ENCODE measurements around the gene MYO1G. TPM values are rescaled to one million over a fixed set of nuclear protein-coding genes. Genes with fewer than 3 reads are reported as not detected.

MYO1G gene
- total RNA-seq, 2 experiments from 2014 or later, result 23.6 to 87.3 TPM

GRCh38 chr7:44969049-44969700, 9.6 kb downstream of the MYO1G start:
- POLR2A ChIA-PET, result no interaction called here
- no peaks in the 10 kb centered on the region for H3K9me3 ChIP-seq (ENCODE audit: low read length)

GRCh38 chr7:44967571-44968446, 11.0 kb downstream of the MYO1G start:
- no peaks in the 10 kb centered on the region for H3K9me3 ChIP-seq (ENCODE audit: low read length)
- H3K4me2 ChIP-seq (ENCODE audit: low read length), result no peak overlapping the region
- H3K79me2 ChIP-seq (ENCODE audit: insufficient read depth, low read depth, low read length), result no peaks in the 10 kb centered on the region
- no peaks in the 10 kb centered on the region for H4K20me1 ChIP-seq (ENCODE audit: insufficient read depth, low read length)
- H3K4me3 ChIP-seq (ENCODE audit: low read depth, low read length, poor library complexity, severe bottlenecking), result no peak overlapping the region
- intact Hi-C loops (cut with micrococcal nuclease; ENCODE audit: unreplicated experiment), result no loop called here
- CTCF ChIA-PET (ENCODE audit: unreplicated experiment), result no interaction called here
- H3K27ac ChIP-seq (ENCODE audit: low read depth, low read length, poor library complexity, severe bottlenecking), result no peak overlapping the region
- DNase-seq (ENCODE audit: low spot score), result no peak
- H3K36me3 ChIP-seq (ENCODE audit: insufficient read depth, low read length), result 0 out of 2 replicates have a peak, but pooled peaks cover under 1% of the 10 kb centered on the region
- no TSS peak for BruUV-seq (replicated peaks)
- POLR2A ChIA-PET, result no interaction called here
- no peaks in the 10 kb centered on the region for H3K9me2 ChIP-seq (ENCODE audit: insufficient read depth, low read length)
- TF ChIP-seq EZH2phosphoT487 (IDR thresholded peaks at IDR 0.05; ENCODE audit: borderline replicate concordance, low read depth, low read length) (no peak), CTCF (conservative IDR thresholded peaks at IDR 0.05; ENCODE audit: low read length) (no peak; the same call in 1 of the 2 replicates)
- no peak overlapping the region for H2AFZ ChIP-seq (ENCODE audit: low read length)
- peaks cover 13% of the 10 kb centered on the region for H3K4me1 ChIP-seq (ENCODE audit: insufficient read depth, low read length, poor library complexity, severe bottlenecking)

More at GRCh38 chr7:44969049-44969700, 9.6 kb downstream of the MYO1G start:
- Histone ChIP-seq H3K79me2 (ENCODE audit: insufficient read depth, low read depth, low read length) (no peaks in the 10 kb centered on the region), H2AFZ (ENCODE audit: low read length) (no peak overlapping the region), H3K36me3 (ENCODE audit: insufficient read depth, low read length) (peaks cover 5% of the 10 kb centered on the region; the same call in 1 of the 2 replicates), H3K4me2 (ENCODE audit: low read length) (no peak overlapping the region), H3K9me2 (ENCODE audit: insufficient read depth, low read length) (no peaks in the 10 kb centered on the region), H4K20me1 (ENCODE audit: insufficient read depth, low read length) (no peaks in the 10 kb centered on the region), H3K27ac (ENCODE audit: low read depth, low read length, poor library complexity, severe bottlenecking) (no peak overlapping the region), H3K4me3 (ENCODE audit: low read depth, low read length, poor library complexity, severe bottlenecking) (no peak overlapping the region), H3K4me1 (ENCODE audit: insufficient read depth, low read length, poor library complexity, severe bottlenecking) (peaks cover 15% of the 10 kb centered on the region)
- intact Hi-C loops (cut with micrococcal nuclease; ENCODE audit: unreplicated experiment), result no loop called here
- TF ChIP-seq CTCF (conservative IDR thresholded peaks at IDR 0.05; ENCODE audit: low read length) (no peak), EZH2phosphoT487 (IDR thresholded peaks at IDR 0.05; ENCODE audit: borderline replicate concordance, low read depth, low read length) (no peak)
- CTCF ChIA-PET (ENCODE audit: unreplicated experiment), result interaction anchor here (0.6 kb wide), 2 partner anchors 77 to 88 kb away, joined by 5 to 7 read pairs; no protein-coding TSS in a partner anchor
- BruUV-seq (replicated peaks), result no TSS peak
- no peak for DNase-seq (ENCODE audit: low spot score)

All from OCI-LY7 (cell line).